Right lobe of liver (tissue), 6 donors: Measurements from ENCODE around the gene TARDBP. TPM values are rescaled to one million over a fixed set of nuclear protein-coding genes. Genes with fewer than 3 reads are reported as not detected.

Experiments
- ATAC-seq, 4 donors: fragments of 200-7000 bp; cut with Tn5 transposase; one replicate each; pipeline ENCODE4 v1.9.1; 2020; ENCODE audit warnings: mild to moderate bottlenecking in 4 of 4, moderate library complexity in 4 of 4
- DNase-seq, 3 donors: peaks; one replicate each; pipeline ENCODE4 v3.0.0-alpha.2; 2020
- H3K27ac ChIP-seq, 3 donors: fragments of 200-600 bp; one replicate each; pipeline ENCODE4 v1.8.0; 2022
- H3K27me3 ChIP-seq, 2 donors: fragments of 200-600 bp; one replicate each; pipeline ENCODE4 v1.8.0; 2022
- H3K36me3 ChIP-seq, 4 donors: fragments of 200-600 bp; sonication (generic) in 1 of 4; one replicate each; pipeline versions ENCODE4 v1.5.1 to v1.8.0; 2017 to 2022; ENCODE audit warnings: control low read depth in 1 of 4
- H3K4me1 ChIP-seq, 4 donors: fragments of 200-600 bp; sonication (generic) in 1 of 4; one replicate each; pipeline versions ENCODE4 v1.5.1 to v1.8.0; 2017 to 2022; ENCODE audit warnings: control low read depth in 1 of 4
- H3K4me3 ChIP-seq, 3 donors: fragments of 200-600 bp; one replicate each; pipeline ENCODE4 v1.8.0; 2022
- H3K9me3 ChIP-seq, 4 donors: fragments of 200-600 bp; sonication (generic) in 1 of 4; one replicate each; pipeline versions ENCODE4 v1.5.1 to v1.8.0; 2017 to 2022; ENCODE audit warnings: control low read depth in 1 of 4
- CTCF ChIP-seq, 4 donors: fragments of 200-600 bp in 3 of 4; fragments of 450-650 bp in 1 of 4; IDR thresholded peaks; one replicate each; pipeline versions ENCODE4 v1.5.1 to v1.8.0; 2016 to 2022; ENCODE audit warnings: antibody characterized with exemption in 4 of 4, mild to moderate bottlenecking in 2 of 4
- POLR2A ChIP-seq: fragments of 450-650 bp; IDR thresholded peaks from one replicate; pipeline ENCODE4 v1.6.1; 2017; ENCODE audit warnings: antibody characterized with exemption, mild to moderate bottlenecking
- WGBS: methylation state at CpG from one replicate; pipeline ENCODE4 v1.1.6; 2018; ENCODE audit warnings: low coverage, low lambda C conversion rate; ENCODE audit not compliant: insufficient coverage; ENCODE audit errors: missing lambda C conversion rate; 5-methylcytosine and 5-hydroxymethylcytosine counted together
- intact Hi-C, 2 donors: fragments of 100-400 bp; cut with DNase I; formaldehyde crosslinking; loops; one replicate each; pipeline versions ENCODE4 v1.11.2 to v1.14.1; 2022
- total RNA-seq, 6 experiments: library from RNA; depleted of rRNA in 2 of 6; stranded (reverse); fragments of >200 nt in 2 of 6; fragmentation: NEBNext Ultra II Directional in 3 of 6; extraction: Animal tissue kit (Norgen Biotek cat#: 25700) in 3 of 6; gene quantifications; one replicate each; pipeline versions ENCODE4 v1.1.0 to v1.2.4, GENCODE V29; 2016 to 2023
- donor health status: DM: no; HTN: yes; CAD: no.
- donor health status: DM: no; HTN: no; CAD: no.
- donor health status: DM: no; HTN: no; CAD: no.
- donor health status: DM: no; HTN: yes; CAD: no.
- donor health status: DM: no; HTN: yes; CAD: no.

Gene TARDBP
- total RNA-seq, 6 experiments from 2014 or later, result 57.2 to 84.4 (median 73.8) TPM

GRCh38 chr1:11053758-11054137 is 41.3 kb downstream of the TARDBP start:
- ATAC-seq (peak; percentile 19 to 52 (median 28)), DNase-seq (no peak)
- intact Hi-C loops, result no loop called here
- Histone ChIP-seq H3K4me1 (peaks cover 0 to 2% (median 0%) of the 10 kb centered on the region in 4 donors), H3K27ac (no peak overlapping the region), H3K27me3 (no peaks in the 10 kb centered on the region), H3K36me3 (peaks cover 0 to 13% (median under 1%) of the 10 kb centered on the region in 4 donors), H3K9me3 (no peaks in the 10 kb centered on the region), H3K4me3 (no peak overlapping the region)
- TF ChIP-seq POLR2A, result no peak
- no peak for TF ChIP-seq CTCF (IDR thresholded peaks at IDR 0.05)
- no CpG with 5 or more reads among the region's 10 CpGs for WGBS

GRCh38 chr1:11054181-11054580 is 41.7 kb downstream of the TARDBP start:
- peaks cover 0 to 5% (median 0%) of the 10 kb centered on the region in 4 donors for H3K4me1 ChIP-seq
- no peak overlapping the region for H3K4me3 ChIP-seq
- no CpG with 5 or more reads among the region's 7 CpGs for WGBS
- no peaks in the 10 kb centered on the region for H3K9me3 ChIP-seq
- H3K27ac ChIP-seq, result no peak overlapping the region
- ATAC-seq (no peak), DNase-seq (no peak)
- H3K27me3 ChIP-seq, result no peaks in the 10 kb centered on the region
- intact Hi-C loops, result no loop called here
- TF ChIP-seq CTCF (IDR thresholded peaks at IDR 0.05) (no peak), POLR2A (no peak)
- peaks cover 0 to 13% (median under 1%) of the 10 kb centered on the region in 4 donors for H3K36me3 ChIP-seq

DNA sequence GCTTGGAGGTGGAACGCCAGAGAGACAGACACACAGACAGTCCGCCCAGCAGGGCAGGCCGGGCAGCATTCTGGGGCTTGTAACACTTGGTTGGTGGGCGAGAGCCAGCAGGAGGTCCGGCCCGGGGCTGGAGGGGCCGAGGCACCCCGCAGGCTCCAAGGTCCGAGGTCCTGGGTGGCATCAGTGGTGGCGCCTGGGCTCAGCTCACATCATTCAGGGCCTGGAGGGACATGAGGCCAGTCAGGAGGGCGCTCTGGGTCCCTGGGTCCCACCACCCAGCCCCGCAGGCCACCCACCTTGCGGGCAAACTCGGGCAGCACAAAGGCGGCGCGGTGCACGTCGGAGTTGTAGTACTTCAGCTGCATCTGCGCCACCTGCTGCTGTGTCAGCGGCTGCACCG is 42.2 kb downstream of the TARDBP start:
- no peaks in the 10 kb centered on the region for H3K9me3 ChIP-seq
- TF ChIP-seq POLR2A, result no peak
- no peak for TF ChIP-seq CTCF (IDR thresholded peaks at IDR 0.05)
- no peak overlapping the region for H3K4me3 ChIP-seq
- H3K4me1 ChIP-seq, result peaks cover 0 to 5% (median 0%) of the 10 kb centered on the region in 4 donors
- no CpG with 5 or more reads among the region's 22 CpGs for WGBS
- no peak for DNase-seq
- no peaks in the 10 kb centered on the region for H3K27me3 ChIP-seq
- intact Hi-C loops, result no loop called here
- H3K27ac ChIP-seq, result no peak overlapping the region
- peaks cover 0 to 13% (median under 1%) of the 10 kb centered on the region in 4 donors for H3K36me3 ChIP-seq
- no peak for ATAC-seq

DNA sequence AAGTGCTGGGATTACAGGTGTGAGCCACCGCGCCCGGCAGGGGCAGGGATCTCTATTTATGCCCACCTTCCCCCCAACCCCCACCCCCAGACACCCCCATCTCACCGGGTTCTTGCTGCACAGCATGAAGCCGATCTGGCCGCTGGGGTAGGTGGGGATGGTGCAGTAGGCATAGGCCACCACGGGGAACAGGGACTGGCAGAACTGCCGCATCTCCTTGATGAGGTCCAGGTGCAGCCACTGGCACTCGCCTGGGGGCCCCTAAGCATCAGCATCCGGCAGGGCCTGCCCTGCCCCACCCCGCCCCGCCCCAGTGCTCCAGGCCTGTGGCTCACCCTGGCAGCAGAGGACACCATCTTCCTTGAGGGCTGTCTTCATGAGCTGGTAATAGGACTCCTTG is 43.2 kb downstream of the TARDBP start:
- Histone ChIP-seq H3K27ac (no peak overlapping the region), H3K4me1 (peaks cover 0 to 5% (median 0%) of the 10 kb centered on the region in 4 donors), H3K4me3 (no peak overlapping the region), H3K27me3 (no peaks in the 10 kb centered on the region), H3K9me3 (no peaks in the 10 kb centered on the region), H3K36me3 (peaks cover 0 to 13% (median under 1%) of the 10 kb centered on the region in 4 donors)
- TF ChIP-seq CTCF (IDR thresholded peaks at IDR 0.05) (no peak), POLR2A (no peak)
- no peak for DNase-seq
- no peak for ATAC-seq
- no CpG with 5 or more reads among the region's 12 CpGs for WGBS
- intact Hi-C loops, result no loop called here

- no peaks in the 10 kb centered on the region for H3K27me3 ChIP-seq
- H3K27ac ChIP-seq, result no peak overlapping the region
- ATAC-seq, result no peak
- no peaks in the 10 kb centered on the region for H3K9me3 ChIP-seq
- TF ChIP-seq POLR2A, result no peak
- no peak for TF ChIP-seq CTCF (IDR thresholded peaks at IDR 0.05)
- no peak overlapping the region for H3K4me3 ChIP-seq
- DNase-seq, result no peak
- peaks cover 0 to 7% (median 3%) of the 10 kb centered on the region in 4 donors for H3K4me1 ChIP-seq
- 83% methylated on average over 2 of the region's 7 CpGs for WGBS
- peaks cover 0 to 13% (median under 1%) of the 10 kb centered on the region in 4 donors for H3K36me3 ChIP-seq
- intact Hi-C loops, result no loop called here
Observed at GRCh38 chr1:11056504-11056903, 44.0 kb downstream of the TARDBP start.
